Tibial artery (tissue), 4 donors: ENCODE results near the gene PARP12.

Experiments used
- DNase-seq, 2 donors: peaks; one replicate each; pipeline ENCODE4 v3.0.0-alpha.2; 2019
- H3K27ac ChIP-seq, 2 donors: fragments of 200-600 bp; sonication (generic) in 1 of 2; 1 replicate in 1 of 2; 2 replicates in 1 of 2; pipeline ENCODE4 v1.5.1; 2018 to 2019; ENCODE audit warnings: mild to moderate bottlenecking in 1 of 2
- H3K27me3 ChIP-seq, 2 donors: fragments of 200-600 bp; sonication (generic) in 1 of 2; one replicate each; pipeline versions ENCODE4 v1.5.1 to v1.6.0; 2016 to 2019
- H3K36me3 ChIP-seq, 3 donors: fragments of 200-600 bp; sonication (generic) in 2 of 3; one replicate each; pipeline ENCODE4 v1.5.1; 2016 to 2019; ENCODE audit warnings: mild to moderate bottlenecking in 2 of 3
- H3K4me1 ChIP-seq, 4 donors: fragments of 200-600 bp; sonication (generic) in 2 of 4; 1 replicate in 3 of 4; 2 replicates in 1 of 4; pipeline ENCODE4 v1.5.1; 2016 to 2019
- H3K4me3 ChIP-seq, 2 donors: fragments of 200-600 bp; sonication (generic) in 1 of 2; 1 replicate in 1 of 2; 2 replicates in 1 of 2; pipeline ENCODE4 v1.5.1; 2018 to 2019; ENCODE audit warnings: mild to moderate bottlenecking in 2 of 2
- H3K9me3 ChIP-seq, 3 donors: fragments of 200-600 bp; sonication (generic) in 1 of 3; one replicate each; pipeline ENCODE4 v1.5.1; 2016 to 2019
- intact Hi-C: fragments of 100-400 bp; cut with DNase I; formaldehyde crosslinking; loops from one replicate; pipeline ENCODE4 v1.15.0; 2023; ENCODE audit warnings: low total_unique reads
- TF ChIP-seq, protein P1 (sequence below), 2 experiments: fragments of 200-600 bp in 1 of 2; fragments of 450-650 bp in 1 of 2; IDR thresholded peaks; one replicate each; pipeline ENCODE4 v1.5.1; 2017 to 2019; ENCODE audit warnings: antibody characterized with exemption in 2 of 2, mild to moderate bottlenecking in 1 of 2, moderate library complexity in 1 of 2

The PARP12 gene

DNA sequence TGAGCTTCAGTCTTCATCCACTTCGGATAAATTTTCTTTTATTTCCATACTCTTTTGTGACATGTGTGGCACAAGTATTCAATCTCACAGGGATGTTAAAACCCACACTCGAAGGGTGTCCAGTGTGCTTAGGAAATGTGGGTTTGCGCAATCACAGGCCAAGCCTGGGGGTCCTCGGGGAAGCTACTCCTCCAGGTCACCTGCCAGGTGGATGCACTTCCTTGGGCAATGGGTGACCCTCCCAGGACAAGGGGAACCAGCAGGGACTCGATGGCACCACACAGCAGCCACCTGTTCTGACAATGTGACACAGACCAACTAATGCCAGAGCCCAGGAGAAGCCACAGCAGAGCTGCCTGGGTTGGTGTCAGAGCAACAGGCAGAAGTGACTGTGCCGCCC is 39.0 kb downstream of the PARP12 start:
- Histone ChIP-seq H3K36me3 (peaks cover 6 to 61% (median 18%) of the 10 kb centered on the region in 3 donors), H3K27ac (no peak overlapping the region), H3K9me3 (no peaks in the 10 kb centered on the region), H3K4me3 (no peak overlapping the region), H3K4me1 (peaks cover 0 to 17% (median 5%) of the 10 kb centered on the region in 4 donors), H3K27me3 (no peaks in the 10 kb centered on the region)
- DNase-seq: no peak
- TF ChIP-seq, protein P1, sequence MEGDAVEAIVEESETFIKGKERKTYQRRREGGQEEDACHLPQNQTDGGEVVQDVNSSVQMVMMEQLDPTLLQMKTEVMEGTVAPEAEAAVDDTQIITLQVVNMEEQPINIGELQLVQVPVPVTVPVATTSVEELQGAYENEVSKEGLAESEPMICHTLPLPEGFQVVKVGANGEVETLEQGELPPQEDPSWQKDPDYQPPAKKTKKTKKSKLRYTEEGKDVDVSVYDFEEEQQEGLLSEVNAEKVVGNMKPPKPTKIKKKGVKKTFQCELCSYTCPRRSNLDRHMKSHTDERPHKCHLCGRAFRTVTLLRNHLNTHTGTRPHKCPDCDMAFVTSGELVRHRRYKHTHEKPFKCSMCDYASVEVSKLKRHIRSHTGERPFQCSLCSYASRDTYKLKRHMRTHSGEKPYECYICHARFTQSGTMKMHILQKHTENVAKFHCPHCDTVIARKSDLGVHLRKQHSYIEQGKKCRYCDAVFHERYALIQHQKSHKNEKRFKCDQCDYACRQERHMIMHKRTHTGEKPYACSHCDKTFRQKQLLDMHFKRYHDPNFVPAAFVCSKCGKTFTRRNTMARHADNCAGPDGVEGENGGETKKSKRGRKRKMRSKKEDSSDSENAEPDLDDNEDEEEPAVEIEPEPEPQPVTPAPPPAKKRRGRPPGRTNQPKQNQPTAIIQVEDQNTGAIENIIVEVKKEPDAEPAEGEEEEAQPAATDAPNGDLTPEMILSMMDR (IDR thresholded peaks at IDR 0.05): no peak
- intact Hi-C loops: no loop called here

DNA sequence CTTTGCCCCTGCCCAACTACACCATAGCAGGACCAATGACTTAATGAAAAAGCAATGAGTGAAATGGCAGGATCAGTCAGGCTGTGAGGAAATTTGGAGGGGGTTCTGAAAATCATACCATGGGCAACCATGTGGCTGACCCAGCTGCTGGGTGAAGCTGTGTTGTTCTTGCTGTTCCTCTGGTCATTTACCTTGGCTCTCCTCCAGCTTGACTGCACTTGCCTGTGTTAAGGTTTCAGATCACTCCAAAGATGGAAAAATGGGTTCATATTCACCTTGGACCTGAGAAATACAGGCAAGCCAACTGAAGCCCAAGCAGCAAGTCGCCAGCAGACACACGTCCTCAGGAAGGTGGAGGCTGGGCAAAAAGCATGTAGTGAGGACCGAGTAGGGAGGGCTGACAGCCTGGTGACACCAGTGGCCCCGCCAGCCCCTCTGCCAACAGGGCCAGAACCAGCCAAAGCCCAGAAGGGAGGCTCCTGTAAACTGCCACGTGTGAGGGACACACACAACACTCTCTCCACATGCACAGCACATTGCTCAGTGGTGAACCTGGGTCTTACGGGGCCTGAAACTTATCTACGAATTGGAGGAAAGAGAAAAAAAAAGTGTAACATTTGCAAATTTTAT is 40.1 kb downstream of the PARP12 start:
- H3K36me3 ChIP-seq: peaks cover 6 to 51% (median 18%) of the 10 kb centered on the region in 3 donors
- DNase-seq: no peak
- peaks cover 0 to 17% (median 5%) of the 10 kb centered on the region in 4 donors for H3K4me1 ChIP-seq
- TF ChIP-seq, protein P1 (IDR thresholded peaks at IDR 0.05): no peak
- H3K27me3 ChIP-seq: no peaks in the 10 kb centered on the region
- H3K9me3 ChIP-seq: no peaks in the 10 kb centered on the region
- intact Hi-C loops: no loop called here
- no peak overlapping the region for H3K4me3 ChIP-seq
- peak overlapping the region; percentile 4 to 40 for H3K27ac ChIP-seq

DNA sequence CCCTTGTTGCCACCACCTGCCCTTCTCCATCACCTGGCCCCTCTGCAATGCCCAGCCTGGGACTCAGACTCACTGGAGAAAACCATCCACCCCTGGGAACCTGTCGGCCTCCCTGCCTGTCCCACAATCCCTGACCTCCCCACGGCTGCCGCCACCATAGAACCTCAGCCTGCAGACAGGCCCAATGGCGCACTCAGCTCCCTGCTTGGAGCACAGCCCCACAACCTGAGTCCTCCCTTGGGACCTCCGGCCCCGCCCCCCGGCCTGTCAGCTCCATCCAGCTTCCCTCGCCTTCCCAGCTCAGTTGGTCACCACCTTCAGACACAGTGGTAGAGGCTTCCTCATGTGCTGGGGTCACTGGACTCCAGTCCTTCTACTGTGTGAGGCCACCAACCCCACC is 41.1 kb downstream of the PARP12 start:
- Histone ChIP-seq H3K9me3 (no peaks in the 10 kb centered on the region), H3K27me3 (no peaks in the 10 kb centered on the region), H3K36me3 (peaks cover 0 to 40% (median 18%) of the 10 kb centered on the region in 3 donors), H3K27ac (peak overlapping the region in 1 of 2 donors; percentile 34), H3K4me3 (no peak overlapping the region), H3K4me1 (peaks cover 0 to 17% (median 5%) of the 10 kb centered on the region in 4 donors)
- intact Hi-C loops: no loop called here
- TF ChIP-seq, protein P1 (IDR thresholded peaks at IDR 0.05): no peak
- DNase-seq: no peak

DNA sequence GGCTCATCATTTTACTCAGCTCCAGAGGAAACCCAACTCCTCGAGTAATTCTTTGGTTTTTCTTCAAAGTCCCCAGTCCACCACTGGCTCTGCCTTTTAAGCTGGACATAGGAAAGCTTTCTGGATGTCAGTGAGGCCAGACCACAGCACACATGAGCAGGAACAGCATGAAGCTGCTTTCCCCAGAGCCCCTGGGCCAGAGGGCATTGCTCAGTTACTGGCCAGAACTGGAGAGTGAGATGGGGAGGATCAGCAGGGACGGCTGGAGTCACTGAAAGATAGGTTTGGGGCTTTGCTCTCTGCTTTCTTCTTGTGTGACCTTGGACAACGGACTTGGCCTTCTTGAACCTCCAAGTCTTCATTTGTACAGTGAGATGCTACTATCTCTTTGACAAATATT is 43.1 kb downstream of the PARP12 start:
- H3K27me3 ChIP-seq: no peaks in the 10 kb centered on the region
- intact Hi-C loops: no loop called here
- H3K27ac ChIP-seq: no peak overlapping the region
- H3K4me1 ChIP-seq: peaks cover 0 to 17% (median 5%) of the 10 kb centered on the region in 4 donors
- TF ChIP-seq, protein P1 (IDR thresholded peaks at IDR 0.05): no peak
- peaks cover 0 to 21% (median 3%) of the 10 kb centered on the region in 3 donors for H3K36me3 ChIP-seq
- no peaks in the 10 kb centered on the region for H3K9me3 ChIP-seq
- DNase-seq: no peak
- no peak overlapping the region for H3K4me3 ChIP-seq

DNA sequence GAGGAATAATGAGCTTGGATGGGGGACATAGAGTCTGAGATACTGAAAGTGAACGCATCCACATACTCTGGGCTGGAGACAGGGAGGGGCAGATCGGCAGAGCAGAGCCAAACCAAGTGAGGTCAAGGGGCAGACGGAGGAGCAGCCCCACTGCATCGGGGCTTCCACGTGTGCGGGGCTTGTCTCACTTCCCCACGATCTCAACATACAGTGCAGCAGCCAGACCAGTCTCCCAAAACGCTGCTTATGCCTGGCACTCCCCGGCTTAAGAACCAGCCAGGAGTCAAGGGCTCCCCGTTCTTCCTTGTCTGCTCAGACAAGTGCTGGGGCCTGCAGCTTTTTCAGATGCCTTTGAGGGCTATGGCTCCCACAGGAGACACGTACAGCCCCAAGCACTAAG is 43.6 kb downstream of the PARP12 start:
- DNase-seq: no peak
- no peak overlapping the region for H3K4me3 ChIP-seq
- H3K27ac ChIP-seq: no peak overlapping the region
- H3K4me1 ChIP-seq: peaks cover 0 to 17% (median 5%) of the 10 kb centered on the region in 4 donors
- intact Hi-C loops: no loop called here
- H3K9me3 ChIP-seq: no peaks in the 10 kb centered on the region
- no peaks in the 10 kb centered on the region for H3K27me3 ChIP-seq
- TF ChIP-seq, protein P1 (IDR thresholded peaks at IDR 0.05): no peak
- H3K36me3 ChIP-seq: peaks cover 0 to 17% (median 0%) of the 10 kb centered on the region in 3 donors
